Measurements from ENCODE around the gene UBAC1.
A peak's percentile ranks its signal among the peaks of the same experiment; 100 is the strongest.

DNA sequence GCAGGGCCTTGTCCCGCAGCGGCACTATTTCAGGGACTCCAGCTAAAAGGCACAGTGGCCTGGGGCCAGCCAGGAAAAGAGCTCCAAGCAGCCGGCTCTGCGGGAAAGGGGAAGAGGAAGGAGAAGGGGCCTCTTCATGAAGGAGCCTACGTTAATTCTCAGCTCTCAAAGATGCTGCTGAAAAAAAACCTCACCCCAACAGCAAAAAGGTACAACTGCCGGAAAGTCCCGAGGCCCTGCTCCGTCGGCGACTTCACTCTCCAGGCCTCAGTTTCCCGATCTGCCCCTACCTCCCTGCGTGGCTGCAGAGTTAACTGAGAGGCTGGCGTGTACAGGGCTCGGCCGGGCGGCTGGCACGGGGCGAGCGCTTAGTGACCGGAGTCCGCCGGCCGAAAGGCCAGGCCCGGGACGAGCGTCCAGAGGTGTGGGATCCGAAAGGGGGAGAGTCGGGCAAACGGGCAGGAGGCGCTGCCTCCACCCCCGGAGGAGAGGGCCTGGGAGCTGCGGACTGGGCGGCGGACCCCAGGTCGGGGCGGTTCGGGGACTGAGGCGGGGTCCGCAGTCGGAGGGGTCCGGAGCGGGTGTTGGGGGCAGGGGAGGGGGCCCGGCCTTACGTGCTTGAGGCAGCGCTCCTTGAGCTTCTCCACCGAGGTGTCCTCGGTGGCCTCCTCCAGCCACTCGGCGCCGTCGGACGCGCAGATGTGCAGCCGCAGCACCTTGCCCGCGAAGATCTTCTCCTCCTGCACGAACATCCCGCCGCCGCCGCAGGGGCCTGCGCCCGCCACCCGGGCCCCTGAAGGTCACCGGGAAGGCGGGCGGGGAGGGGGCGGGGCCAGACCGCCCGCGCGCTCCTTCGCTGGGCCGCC is 529 bp downstream of the UBAC1 start:
- TF ChIP-seq, protein P1, sequence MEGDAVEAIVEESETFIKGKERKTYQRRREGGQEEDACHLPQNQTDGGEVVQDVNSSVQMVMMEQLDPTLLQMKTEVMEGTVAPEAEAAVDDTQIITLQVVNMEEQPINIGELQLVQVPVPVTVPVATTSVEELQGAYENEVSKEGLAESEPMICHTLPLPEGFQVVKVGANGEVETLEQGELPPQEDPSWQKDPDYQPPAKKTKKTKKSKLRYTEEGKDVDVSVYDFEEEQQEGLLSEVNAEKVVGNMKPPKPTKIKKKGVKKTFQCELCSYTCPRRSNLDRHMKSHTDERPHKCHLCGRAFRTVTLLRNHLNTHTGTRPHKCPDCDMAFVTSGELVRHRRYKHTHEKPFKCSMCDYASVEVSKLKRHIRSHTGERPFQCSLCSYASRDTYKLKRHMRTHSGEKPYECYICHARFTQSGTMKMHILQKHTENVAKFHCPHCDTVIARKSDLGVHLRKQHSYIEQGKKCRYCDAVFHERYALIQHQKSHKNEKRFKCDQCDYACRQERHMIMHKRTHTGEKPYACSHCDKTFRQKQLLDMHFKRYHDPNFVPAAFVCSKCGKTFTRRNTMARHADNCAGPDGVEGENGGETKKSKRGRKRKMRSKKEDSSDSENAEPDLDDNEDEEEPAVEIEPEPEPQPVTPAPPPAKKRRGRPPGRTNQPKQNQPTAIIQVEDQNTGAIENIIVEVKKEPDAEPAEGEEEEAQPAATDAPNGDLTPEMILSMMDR (IDR thresholded peaks at IDR 0.05 in 4 of 5, conservative IDR thresholded peaks at IDR 0.05 in 1 of 5) = no peak
- TF ChIP-seq POLR2A (IDR thresholded peaks at IDR 0.05) = peak; percentile 97 to 98

Measured in gastrocnemius medialis (tissue), 4 donors.